ENCODE results near the gene KIAA0408.

DNA sequence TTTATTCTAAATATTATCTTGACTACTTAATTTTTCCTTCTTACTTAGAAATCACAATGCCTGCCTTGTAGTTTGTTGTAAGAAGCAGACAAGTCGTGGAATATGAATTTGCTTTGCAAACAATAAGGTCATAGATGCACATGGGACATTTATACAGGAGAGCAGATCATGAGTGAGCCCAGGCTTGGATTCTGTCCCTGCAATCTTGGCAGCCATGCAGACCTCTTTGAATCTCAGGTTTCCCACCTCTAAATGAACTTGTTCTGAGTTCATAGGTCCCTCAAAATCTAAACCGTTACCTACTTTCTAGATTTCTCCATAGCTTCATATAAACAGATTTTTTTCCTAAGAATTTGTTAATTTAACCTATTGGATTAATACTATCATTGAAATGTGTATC, 19.5 kb downstream of the KIAA0408 start:
- no peak for TF ChIP-seq EZH2phosphoT487 (conservative IDR thresholded peaks at IDR 0.05; ENCODE audit: low read length)
- TF ChIP-seq, protein P1, sequence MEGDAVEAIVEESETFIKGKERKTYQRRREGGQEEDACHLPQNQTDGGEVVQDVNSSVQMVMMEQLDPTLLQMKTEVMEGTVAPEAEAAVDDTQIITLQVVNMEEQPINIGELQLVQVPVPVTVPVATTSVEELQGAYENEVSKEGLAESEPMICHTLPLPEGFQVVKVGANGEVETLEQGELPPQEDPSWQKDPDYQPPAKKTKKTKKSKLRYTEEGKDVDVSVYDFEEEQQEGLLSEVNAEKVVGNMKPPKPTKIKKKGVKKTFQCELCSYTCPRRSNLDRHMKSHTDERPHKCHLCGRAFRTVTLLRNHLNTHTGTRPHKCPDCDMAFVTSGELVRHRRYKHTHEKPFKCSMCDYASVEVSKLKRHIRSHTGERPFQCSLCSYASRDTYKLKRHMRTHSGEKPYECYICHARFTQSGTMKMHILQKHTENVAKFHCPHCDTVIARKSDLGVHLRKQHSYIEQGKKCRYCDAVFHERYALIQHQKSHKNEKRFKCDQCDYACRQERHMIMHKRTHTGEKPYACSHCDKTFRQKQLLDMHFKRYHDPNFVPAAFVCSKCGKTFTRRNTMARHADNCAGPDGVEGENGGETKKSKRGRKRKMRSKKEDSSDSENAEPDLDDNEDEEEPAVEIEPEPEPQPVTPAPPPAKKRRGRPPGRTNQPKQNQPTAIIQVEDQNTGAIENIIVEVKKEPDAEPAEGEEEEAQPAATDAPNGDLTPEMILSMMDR (IDR thresholded peaks at IDR 0.05; ENCODE audit: insufficient read depth, low read length, poor library complexity, severe bottlenecking) = no peak
